H1 (cell line): ENCODE measurements around the gene ZNF680. TPM values are rescaled to one million over a fixed set of nuclear protein-coding genes. Genes with fewer than 3 reads are reported as not detected.

ENCODE experiments used
- CTCF ChIA-PET: fragments of 300-600 bp; sonication (Branson Sonifier 250); formaldehyde crosslinking; loops from one replicate; lab custom pipeline; 2021; ENCODE audit not compliant: partially characterized antibody; lab: Charles Lee
- POLR2A ChIA-PET: fragments of 300-600 bp; sonication (Branson Sonifier 250); formaldehyde crosslinking; loops from one replicate; lab custom pipeline; 2021; ENCODE audit warnings: inconsistent platforms; ENCODE audit not compliant: partially characterized antibody; lab: Charles Lee
- DNase-seq, 2 experiments: peaks; one replicate each; pipeline versions ENCODE4 v3.0.0 to v3.0.0-alpha.2; 2010 to 2022; ENCODE audit warnings: low spot score in 2 of 2, low read depth in 1 of 2, mixed read lengths in 1 of 2
- FAIRE-seq: peaks from 2 replicates; lab custom pipeline; 2011; peaks lifted over from hg19 to GRCh38; lab: Jason Lieb, UNC
- H2AFZ ChIP-seq: 2 replicates; pipeline ENCODE4 v1.8.1; 2012; ENCODE audit warnings: low read length, inconsistent platforms
- H2AK5ac ChIP-seq: 2 replicates; pipeline ENCODE4 v1.6.1; 2013; ENCODE audit warnings: low read depth, low read length
- H2BK120ac ChIP-seq: replicated peaks from 2 replicates; pipeline ENCODE3; 2013; ENCODE audit warnings: low read depth, low read length, inconsistent platforms
- H2BK12ac ChIP-seq: 2 replicates; pipeline ENCODE4 v1.6.1; 2013; ENCODE audit warnings: low read depth, low read length
- H2BK15ac ChIP-seq: 2 replicates; pipeline ENCODE4 v1.6.1; 2013; ENCODE audit warnings: low read length
- H2BK20ac ChIP-seq: 2 replicates; pipeline ENCODE4 v1.6.1; 2013; ENCODE audit warnings: low read length
- H2BK5ac ChIP-seq: 2 replicates; pipeline ENCODE4 v1.6.1; 2013; ENCODE audit warnings: low read depth, low read length
- H3K14ac ChIP-seq: 2 replicates; pipeline ENCODE4 v1.6.1; 2013; ENCODE audit warnings: inconsistent platforms; ENCODE audit not compliant: insufficient read length
- H3K18ac ChIP-seq: 2 replicates; pipeline ENCODE4 v1.6.1; 2013; ENCODE audit warnings: low read length; ENCODE audit errors: extremely low read depth
- H3K23ac ChIP-seq: 2 replicates; pipeline ENCODE4 v1.6.1; 2013; ENCODE audit warnings: inconsistent platforms; ENCODE audit not compliant: insufficient read length
- H3K23me2 ChIP-seq: 2 replicates; pipeline ENCODE4 v1.6.1; 2013; ENCODE audit warnings: low read depth, low read length
- H3K27ac ChIP-seq: 2 replicates; pipeline ENCODE4 v1.6.1; 2011; ENCODE audit warnings: low read depth, low read length, inconsistent platforms
- H3K27me3 ChIP-seq, 4 experiments: replicated peaks in 1 of 4; 1 replicate in 1 of 4; 2 replicates in 3 of 4; pipeline versions ENCODE4 v1.6.1 to v1.8.1; 2011 to 2013; ENCODE audit warnings: low read length in 3 of 4, mild to moderate bottlenecking in 3 of 4, inconsistent platforms in 2 of 4, mixed read lengths in 2 of 4, moderate library complexity in 1 of 4; ENCODE audit not compliant: control insufficient read depth in 3 of 4, insufficient read depth in 3 of 4; ENCODE audit errors: extremely low read depth in 1 of 4
- H3K36me3 ChIP-seq, 4 experiments: 2 replicates each; pipeline versions ENCODE4 v1.6.1 to v1.8.1; 2011 to 2013; ENCODE audit warnings: mild to moderate bottlenecking in 4 of 4, low read length in 3 of 4, moderate library complexity in 2 of 4, control low read depth in 1 of 4, inconsistent platforms in 1 of 4; ENCODE audit not compliant: insufficient read depth in 4 of 4, control insufficient read depth in 2 of 4
- H3K4ac ChIP-seq: replicated peaks from 2 replicates; pipeline ENCODE3; 2013; ENCODE audit warnings: low read length, low read depth, mixed read lengths, inconsistent platforms; ENCODE audit not compliant: insufficient read length
- H3K4me1 ChIP-seq, 4 experiments: replicated peaks in 1 of 4; 1 replicate in 1 of 4; 2 replicates in 3 of 4; pipeline versions ENCODE4 v1.6.1 to v1.8.1; 2011 to 2013; ENCODE audit warnings: low read length in 3 of 4, inconsistent platforms in 2 of 4, mixed read lengths in 1 of 4; ENCODE audit not compliant: insufficient read depth in 4 of 4, control insufficient read depth in 3 of 4
- H3K4me2 ChIP-seq, 2 experiments: 2 replicates each; pipeline versions ENCODE4 v1.6.1 to v1.8.1; 2011 to 2013; ENCODE audit warnings: low read depth in 2 of 2, low read length in 2 of 2, control low read depth in 1 of 2, inconsistent platforms in 1 of 2, mild to moderate bottlenecking in 1 of 2; ENCODE audit not compliant: insufficient read depth in 1 of 2
- H3K4me3 ChIP-seq, 4 experiments: fragments of 200-600, 300-600 bp in 1 of 4; sonication (generic), shearing (Covaris generic), sonication (Bioruptor Twin) in 1 of 4; 2 replicates each; pipeline versions ENCODE4 v1.5.1 to v1.8.1; 2011 to 2016; ENCODE audit warnings: low read length in 4 of 4, low read depth in 3 of 4, control low read depth in 2 of 4, inconsistent platforms in 2 of 4, mild to moderate bottlenecking in 2 of 4, mixed read lengths in 1 of 4, moderate library complexity in 1 of 4; ENCODE audit not compliant: insufficient read depth in 2 of 4; ENCODE audit errors: extremely low read depth in 1 of 4
- H3K56ac ChIP-seq: replicated peaks from 2 replicates; pipeline ENCODE3; 2013; ENCODE audit warnings: low read depth, mild to moderate bottlenecking, mixed read lengths, low read length, inconsistent platforms; ENCODE audit not compliant: insufficient read length
- H3K79me1 ChIP-seq: 2 replicates; pipeline ENCODE4 v1.6.1; 2013; ENCODE audit warnings: low read depth, low read length, control low read depth
- H3K79me2 ChIP-seq, 2 experiments: 2 replicates each; pipeline versions ENCODE4 v1.6.1 to v1.8.1; 2012 to 2013; ENCODE audit warnings: low read length in 2 of 2, mild to moderate bottlenecking in 2 of 2, inconsistent platforms in 1 of 2; ENCODE audit not compliant: insufficient read depth in 2 of 2, control insufficient read depth in 1 of 2
- H3K9ac ChIP-seq, 4 experiments: replicated peaks in 1 of 4; 1 replicate in 1 of 4; 2 replicates in 3 of 4; pipeline versions ENCODE4 v1.6.1 to v1.8.1; 2011 to 2013; ENCODE audit warnings: low read depth in 3 of 4, low read length in 3 of 4, control low read depth in 2 of 4, mild to moderate bottlenecking in 2 of 4, moderate library complexity in 2 of 4, inconsistent platforms in 1 of 4; ENCODE audit errors: extremely low read depth in 1 of 4
- H3K9me3 ChIP-seq, 2 experiments: 2 replicates each; pipeline versions ENCODE4 v1.6.1 to v1.8.1; 2012 to 2013; ENCODE audit warnings: mild to moderate bottlenecking in 2 of 2, moderate library complexity in 2 of 2, control low read depth in 1 of 2, inconsistent platforms in 1 of 2, low read depth in 1 of 2, low read length in 1 of 2, mixed read lengths in 1 of 2; ENCODE audit not compliant: insufficient read depth in 2 of 2
- H4K20me1 ChIP-seq, 2 experiments: replicated peaks in 1 of 2; 2 replicates each; pipeline versions ENCODE3 to v1.8.1; 2011 to 2013; ENCODE audit warnings: inconsistent platforms in 2 of 2, low read length in 2 of 2, mild to moderate bottlenecking in 1 of 2; ENCODE audit not compliant: insufficient read depth in 2 of 2, control insufficient read depth in 1 of 2
- H4K5ac ChIP-seq: 2 replicates; pipeline ENCODE4 v1.6.1; 2013; ENCODE audit warnings: low read length, low read depth, mixed read lengths, inconsistent platforms; ENCODE audit not compliant: insufficient read length
- H4K8ac ChIP-seq: 2 replicates; pipeline ENCODE4 v1.8.0; 2013; ENCODE audit warnings: mild to moderate bottlenecking, moderate library complexity, low read length, inconsistent platforms; ENCODE audit not compliant: insufficient read depth; ENCODE audit errors: extremely low read depth
- H4K91ac ChIP-seq: replicated peaks from 2 replicates; pipeline ENCODE3; 2013; ENCODE audit warnings: low read length, mixed read lengths, inconsistent platforms; ENCODE audit not compliant: insufficient read length
- RAD21 ChIP-seq, 2 experiments: IDR thresholded peaks in 1 of 2; conservative IDR thresholded peaks in 1 of 2; 2 replicates each; pipeline ENCODE4 v1.6.1; 2011; ENCODE audit warnings: low read depth in 2 of 2, low read length in 2 of 2, improper control_type of control experiment in 1 of 2, inconsistent platforms in 1 of 2, mild to moderate bottlenecking in 1 of 2, moderate library complexity in 1 of 2
- WGBS, 2 experiments: shearing (Covaris generic) in 1 of 2; methylation state at CpG; one replicate each; pipeline versions ENCODE4 v1.1.6 to v1.1.7; 2013 to 2015; ENCODE audit warnings: low lambda C conversion rate in 2 of 2, mixed read lengths in 2 of 2, inconsistent platforms in 1 of 2, low coverage in 1 of 2, missing lambda C conversion rate in 1 of 2; ENCODE audit not compliant: insufficient replicate concordance in 2 of 2, insufficient coverage in 1 of 2, insufficient read length in 1 of 2; ENCODE audit errors: extremely low coverage in 1 of 2, missing lambda C conversion rate in 1 of 2; 5-methylcytosine and 5-hydroxymethylcytosine counted together
- polyA plus RNA-seq, 7 experiments: library from polyadenylated mRNA; depleted of rRNA in 3 of 7; stranded (reverse) in 5 of 7; unstranded in 2 of 7; fragments of >200 nt in 5 of 7; fragments of 200-250 nt in 2 of 7; gene quantifications; 1 replicate in 5 of 7; 2 replicates in 1 of 7; 4 replicates in 1 of 7; pipeline versions ENCODE4 v1.2.1 to v1.2.3, GENCODE V29; 2011 to 2013; ENCODE audit warnings: missing spikeins in 2 of 7, mixed read lengths in 2 of 7
- total RNA-seq: library from RNA; stranded (reverse); fragmentation: NEBNext Ultra II Directional; extraction: Animal tissue kit (Norgen Biotek cat#: 25700); gene quantifications from 2 replicates; pipeline ENCODE4 v1.2.1, GENCODE V29; 2021

Gene ZNF680
- total and polyA plus RNA-seq, 2 of the 8 experiments (the other 6 are each of a cell fraction or from before 2014, with no cell fraction given), result 15.3 TPM; not detected in 1

DNA sequence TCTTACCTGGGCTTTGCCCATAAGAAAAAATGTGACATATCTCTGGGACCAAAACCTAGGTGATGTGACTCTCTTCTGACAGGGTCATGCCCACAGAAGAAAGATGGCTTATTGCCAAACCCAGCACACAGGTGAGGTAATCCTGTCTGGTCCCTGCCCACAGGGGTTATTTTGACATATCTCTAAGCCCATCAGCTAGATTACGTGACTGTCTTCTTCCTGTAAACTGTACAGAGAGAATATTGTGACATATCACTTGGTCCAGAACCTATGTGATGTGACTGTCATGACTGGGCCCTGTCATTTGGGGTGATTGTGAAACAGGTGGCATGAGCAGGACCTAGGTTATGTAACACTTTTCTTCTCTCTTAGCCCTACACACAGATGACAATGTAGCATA lies 48.8 kb upstream of the ZNF680 start:
- H3K56ac ChIP-seq, result no peak overlapping the region
- no peaks in the 10 kb centered on the region for H3K79me2 ChIP-seq
- H3K4me1 ChIP-seq, result no peaks in the 10 kb centered on the region
- no peak overlapping the region for H3K23ac ChIP-seq
- H3K14ac ChIP-seq, result no peak overlapping the region
- no peak overlapping the region for H3K9ac ChIP-seq
- H2BK15ac ChIP-seq, result no peak overlapping the region
- FAIRE-seq (no peak), DNase-seq (no peak)
- H3K36me3 ChIP-seq, result no peaks in the 10 kb centered on the region; a peak in 1 of 8 replicates
- no peak overlapping the region for H4K8ac ChIP-seq
- H3K27me3 ChIP-seq, result no peaks in the 10 kb centered on the region
- H3K18ac ChIP-seq, result no peak overlapping the region
- no peak overlapping the region for H2BK120ac ChIP-seq
- H3K23me2 ChIP-seq, result no peaks in the 10 kb centered on the region
- no peak overlapping the region for H2AK5ac ChIP-seq
- H3K4me3 ChIP-seq, result no peak overlapping the region
- no peak overlapping the region for H2BK12ac ChIP-seq
- 60% methylated on average over 1 of the region's 1 CpG; no CpG with 5 or more reads in 1 of the 2 experiments for WGBS, 2 experiments
- no peak overlapping the region for H3K4ac ChIP-seq
- H2AFZ ChIP-seq, result no peak overlapping the region
- H4K91ac ChIP-seq, result no peak overlapping the region
- no peak overlapping the region for H2BK20ac ChIP-seq
- H4K5ac ChIP-seq, result no peak overlapping the region
- CTCF ChIA-PET, result no interaction called here
- H3K27ac ChIP-seq, result no peak overlapping the region
- POLR2A ChIA-PET, result no interaction called here
- H4K20me1 ChIP-seq, result no peaks in the 10 kb centered on the region
- no peaks in the 10 kb centered on the region for H3K79me1 ChIP-seq
- H3K9me3 ChIP-seq, result peaks cover 87 to 100% of the 10 kb centered on the region in 2 experiments
- H2BK5ac ChIP-seq, result no peak overlapping the region
- no peak for TF ChIP-seq RAD21 (IDR thresholded peaks at IDR 0.05 in 1 of 2, conservative IDR thresholded peaks at IDR 0.05 in 1 of 2; ENCODE audit: low read depth in 2 of 2, low read length in 2 of 2)
- no peak overlapping the region for H3K4me2 ChIP-seq
